Stomach (tissue), 9 donors: ENCODE results near the gene PHLDB3. TPM values are rescaled to one million over a fixed set of nuclear protein-coding genes. Genes with fewer than 3 reads are reported as not detected.
"Not testable (repeated sequence)": the region's sequence is repeated elsewhere in the genome, so short reads cannot be mapped to it uniquely, and the experiment has no call there.

Experiments used
- DNase-seq, 2 donors: peaks; one replicate each; pipeline versions ENCODE4 v3.0.0 to v3.0.0-alpha.2; 2013 to 2019
- H3K27ac ChIP-seq, 5 donors: fragments of 200-600 bp in 4 of 5; sonication (generic) in 4 of 5; one replicate each; pipeline ENCODE4 v1.5.1; 2013 to 2019; ENCODE audit warnings: mild to moderate bottlenecking in 1 of 5, moderate library complexity in 1 of 5
- H3K27me3 ChIP-seq, 3 donors: fragments of 200-600 bp; sonication (generic); one replicate each; pipeline ENCODE4 v1.5.1; 2017 to 2019; ENCODE audit warnings: mixed run types in 1 of 3
- H3K36me3 ChIP-seq, 4 donors: fragments of 200-600 bp; sonication (generic); 1 replicate in 3 of 4; 2 replicates in 1 of 4; pipeline ENCODE4 v1.5.1; 2016 to 2019
- H3K4me1 ChIP-seq, 4 donors: fragments of 200-600 bp; sonication (generic); one replicate each; pipeline ENCODE4 v1.5.1; 2016 to 2019
- H3K4me3 ChIP-seq, 4 donors: fragments of 200-600 bp; sonication (generic) in 3 of 4; one replicate each; pipeline ENCODE4 v1.5.1; 2016 to 2019; ENCODE audit warnings: mild to moderate bottlenecking in 1 of 4
- H3K9me3 ChIP-seq, 4 donors: fragments of 200-600 bp; sonication (generic); one replicate each; pipeline ENCODE4 v1.5.1; 2016 to 2019
- EP300 ChIP-seq: sonication (generic); formaldehyde crosslinking; IDR thresholded peaks from one replicate; pipeline ENCODE4 v1.6.1; 2017; ENCODE audit warnings: antibody characterized with exemption
- POLR2A ChIP-seq, 4 donors: fragments of 450-650 bp; IDR thresholded peaks; one replicate each; pipeline ENCODE4 v1.6.1; 2016; ENCODE audit warnings: antibody characterized with exemption in 4 of 4, control low read depth in 2 of 4, mild to moderate bottlenecking in 1 of 4, moderate library complexity in 1 of 4
- POLR2AphosphoS5 ChIP-seq, 3 donors: sonication (generic); formaldehyde crosslinking; IDR thresholded peaks; one replicate each; pipeline ENCODE4 v1.6.1; 2016; ENCODE audit warnings: antibody characterized with exemption in 3 of 3
- WGBS, 5 donors: extraction: QIAGEN DNeasy Blood & Tissue Kit in 3 of 5; methylation state at CpG; one replicate each; pipeline versions ENCODE4 v1.1.5 to v1.1.7; 2013 to 2018; 5-methylcytosine and 5-hydroxymethylcytosine counted together
- intact Hi-C: fragments of 100-400 bp; cut with DNase I; formaldehyde crosslinking; loops from one replicate; pipeline ENCODE4 v1.15.1; 2023; ENCODE audit warnings: low total_unique reads
- polyA plus RNA-seq, 3 donors: library from polyadenylated mRNA; stranded (reverse); fragments of 200-250 nt; gene quantifications; one replicate each; pipeline ENCODE4 v1.2.3, GENCODE V29; 2013
- total RNA-seq, 5 donors: library from RNA; depleted of rRNA; stranded (reverse); fragments of >200 nt; gene quantifications; one replicate each; pipeline versions ENCODE4 v1.1.0 to v1.2.3, GENCODE V29; 2014 to 2016
- TF ChIP-seq, protein P1 (sequence below), 7 experiments: fragments of 450-650 bp in 4 of 7; fragments of 200-600 bp in 3 of 7; sonication (generic) in 3 of 7; IDR thresholded peaks; one replicate each; pipeline ENCODE4 v1.5.1; 2016 to 2019; ENCODE audit warnings: antibody characterized with exemption in 7 of 7, control low read depth in 2 of 7, mild to moderate bottlenecking in 1 of 7
- donor health status: healthy with polysubstance abuse.
- donor health status: Bipolar disorder and iron deficiency.
- donor health status: healthy.

Gene PHLDB3
- total and polyA plus RNA-seq, 8 donors = 2.0 to 55.3 (median 9.5) TPM; not detected in 1

DNA sequence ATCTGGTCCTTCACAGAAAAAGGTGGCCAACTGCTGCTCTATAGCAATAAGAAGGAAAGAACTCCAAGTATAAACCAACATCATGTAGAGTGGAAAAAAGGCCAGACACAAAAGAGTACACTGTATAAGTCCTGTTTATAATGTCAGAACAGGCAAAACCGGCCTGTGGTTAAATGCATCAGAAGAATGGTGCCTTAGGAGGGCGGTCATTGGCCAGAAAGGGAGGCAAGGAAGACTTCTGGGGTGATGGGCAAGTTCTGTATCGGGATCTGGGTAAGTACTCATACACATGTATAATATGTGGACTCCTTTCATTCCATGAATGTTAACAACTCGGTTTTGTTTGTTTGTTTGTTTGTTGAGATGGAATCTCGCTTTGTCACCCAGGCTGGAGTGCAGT lies 18.4 kb upstream of the PHLDB3 start:
- intact Hi-C loops = loop anchor here (5.0 kb wide), 1 partner anchor 76 kb away; no protein-coding TSS in a partner anchor
- Histone ChIP-seq H3K4me1 (peaks cover 17 to 59% (median 34%) of the 10 kb centered on the region in 4 donors), H3K27ac (no peak overlapping the region), H3K27me3 (no peaks in the 10 kb centered on the region), H3K36me3 (peaks cover 0 to 12% (median 9%) of the 10 kb centered on the region in 4 donors), H3K4me3 (no peak overlapping the region), H3K9me3 (no peaks in the 10 kb centered on the region)
- 64 to 80% (median 74%) methylated on average over 5 of the region's 5 CpGs for WGBS, 5 donors
- DNase-seq = no peak
- no peak for TF ChIP-seq EP300
- no peak for TF ChIP-seq POLR2A (IDR thresholded peaks at IDR 0.05)
- TF ChIP-seq, protein P1, sequence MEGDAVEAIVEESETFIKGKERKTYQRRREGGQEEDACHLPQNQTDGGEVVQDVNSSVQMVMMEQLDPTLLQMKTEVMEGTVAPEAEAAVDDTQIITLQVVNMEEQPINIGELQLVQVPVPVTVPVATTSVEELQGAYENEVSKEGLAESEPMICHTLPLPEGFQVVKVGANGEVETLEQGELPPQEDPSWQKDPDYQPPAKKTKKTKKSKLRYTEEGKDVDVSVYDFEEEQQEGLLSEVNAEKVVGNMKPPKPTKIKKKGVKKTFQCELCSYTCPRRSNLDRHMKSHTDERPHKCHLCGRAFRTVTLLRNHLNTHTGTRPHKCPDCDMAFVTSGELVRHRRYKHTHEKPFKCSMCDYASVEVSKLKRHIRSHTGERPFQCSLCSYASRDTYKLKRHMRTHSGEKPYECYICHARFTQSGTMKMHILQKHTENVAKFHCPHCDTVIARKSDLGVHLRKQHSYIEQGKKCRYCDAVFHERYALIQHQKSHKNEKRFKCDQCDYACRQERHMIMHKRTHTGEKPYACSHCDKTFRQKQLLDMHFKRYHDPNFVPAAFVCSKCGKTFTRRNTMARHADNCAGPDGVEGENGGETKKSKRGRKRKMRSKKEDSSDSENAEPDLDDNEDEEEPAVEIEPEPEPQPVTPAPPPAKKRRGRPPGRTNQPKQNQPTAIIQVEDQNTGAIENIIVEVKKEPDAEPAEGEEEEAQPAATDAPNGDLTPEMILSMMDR (IDR thresholded peaks at IDR 0.05) = no peak
- no peak for TF ChIP-seq POLR2AphosphoS5 (IDR thresholded peaks at IDR 0.05)

DNA sequence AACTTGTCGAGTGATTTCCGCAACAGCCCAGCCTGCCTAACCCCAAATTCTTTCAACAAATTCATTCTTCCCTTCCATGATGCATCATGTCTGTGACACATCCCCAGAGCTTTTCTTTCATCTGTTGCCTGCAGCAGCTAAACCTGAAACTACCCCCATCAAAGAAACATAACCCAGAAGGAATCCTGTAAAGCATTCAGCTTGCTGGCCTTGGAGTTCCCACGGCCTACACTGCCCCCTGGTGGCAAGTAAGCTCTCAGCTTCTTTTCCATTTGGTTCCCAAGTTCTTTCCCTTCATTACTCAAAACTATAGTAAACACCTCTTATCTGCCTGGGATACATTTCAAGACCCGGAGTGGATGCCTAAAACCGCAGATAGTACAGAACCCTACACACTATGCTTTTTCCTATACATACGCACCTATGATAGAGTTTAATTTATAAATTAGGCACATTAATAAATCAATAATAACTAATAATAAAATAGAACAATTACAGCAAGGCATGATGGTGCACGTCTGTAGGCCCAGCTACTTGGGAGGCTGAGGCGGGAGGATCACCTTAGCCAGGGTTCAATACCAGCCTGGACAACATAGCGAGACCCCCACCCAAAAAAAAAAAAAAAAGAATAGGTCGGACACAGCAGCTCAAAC lies 15.0 kb upstream of the PHLDB3 start:
- H3K36me3 ChIP-seq = peaks cover 4 to 27% (median 17%) of the 10 kb centered on the region in 4 donors
- no peaks in the 10 kb centered on the region for H3K27me3 ChIP-seq
- intact Hi-C loops = loop anchor here (5.0 kb wide), 1 partner anchor 72 kb away; no protein-coding TSS in a partner anchor
- peaks cover 2 to 38% (median 11%) of the 10 kb centered on the region in 4 donors for H3K4me1 ChIP-seq
- no peaks in the 10 kb centered on the region for H3K9me3 ChIP-seq
- WGBS, 5 donors = 37 to 48% (median 41%) methylated on average over 10 of the region's 10 CpGs
- H3K27ac ChIP-seq = no peak overlapping the region
- peak; percentile 84 to 94 for DNase-seq
- no peak overlapping the region for H3K4me3 ChIP-seq
- TF ChIP-seq POLR2AphosphoS5 (IDR thresholded peaks at IDR 0.05) = peak in 1 of 3 donors; percentile 72
- TF ChIP-seq POLR2A (IDR thresholded peaks at IDR 0.05) = no peak
- TF ChIP-seq, protein P1 (IDR thresholded peaks at IDR 0.05) = peak in 5 of 7 experiments; percentile 78 to 93 (median 90)
- TF ChIP-seq EP300 = no peak

DNA sequence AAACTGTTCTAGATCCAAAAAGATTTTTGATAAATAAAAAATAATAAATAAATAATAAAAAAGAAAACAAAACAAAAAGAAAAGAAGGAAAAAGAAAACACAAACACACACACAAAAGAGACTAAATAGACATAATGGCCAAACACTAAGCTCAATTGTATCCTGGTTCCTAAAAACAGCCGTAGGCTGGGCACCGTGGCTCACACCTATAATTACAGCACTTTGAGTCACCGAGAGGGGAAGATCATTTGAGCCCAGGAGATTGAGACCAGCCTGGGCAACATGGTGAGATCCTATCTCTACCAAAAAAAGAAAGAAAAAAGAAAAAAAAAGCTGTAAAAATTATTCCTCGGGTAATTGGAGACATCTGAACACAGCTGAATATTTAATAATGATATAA lies 13.5 kb upstream of the PHLDB3 start:
- Histone ChIP-seq H3K4me3 (no peak overlapping the region), H3K36me3 (peaks cover 4 to 31% (median 21%) of the 10 kb centered on the region in 4 donors), H3K4me1 (peaks cover 0 to 24% (median 4%) of the 10 kb centered on the region in 4 donors), H3K9me3 (no peaks in the 10 kb centered on the region), H3K27ac (no peak overlapping the region), H3K27me3 (no peaks in the 10 kb centered on the region)
- TF ChIP-seq POLR2AphosphoS5 (IDR thresholded peaks at IDR 0.05) (no peak), POLR2A (IDR thresholded peaks at IDR 0.05) (no peak), EP300 (no peak)
- TF ChIP-seq, protein P1 (IDR thresholded peaks at IDR 0.05) = no peak
- DNase-seq = no peak
- intact Hi-C loops = no loop called here
- 72 to 83% (median 76%) methylated on average over 4 of the region's 4 CpGs for WGBS, 5 donors

DNA sequence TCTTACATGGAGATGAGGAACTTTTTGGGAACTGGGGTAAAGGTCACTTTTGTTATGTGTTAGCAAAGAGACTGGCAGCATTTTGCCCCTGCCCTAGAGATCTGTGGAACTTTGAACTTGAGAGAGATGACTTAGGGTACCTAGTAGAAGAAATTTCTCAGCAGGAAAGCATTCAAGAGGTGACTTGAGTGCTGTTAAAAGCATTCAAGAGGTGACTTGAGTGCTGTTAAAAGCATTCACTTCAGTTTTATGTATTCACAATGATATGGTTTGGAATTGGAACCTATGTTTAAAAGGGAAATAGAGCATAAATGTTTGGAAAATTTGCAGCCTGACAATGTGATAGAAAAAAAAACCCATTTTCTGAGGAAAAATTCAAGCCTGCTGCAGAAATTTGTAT lies 7.9 kb upstream of the PHLDB3 start:
- H3K36me3 ChIP-seq = peaks cover 20 to 67% (median 48%) of the 10 kb centered on the region in 4 donors
- DNase-seq, H3K27ac ChIP-seq, H3K27me3 ChIP-seq, H3K4me1 ChIP-seq, H3K4me3 ChIP-seq, H3K9me3 ChIP-seq, intact Hi-C loops: not testable (repeated sequence)

DNA sequence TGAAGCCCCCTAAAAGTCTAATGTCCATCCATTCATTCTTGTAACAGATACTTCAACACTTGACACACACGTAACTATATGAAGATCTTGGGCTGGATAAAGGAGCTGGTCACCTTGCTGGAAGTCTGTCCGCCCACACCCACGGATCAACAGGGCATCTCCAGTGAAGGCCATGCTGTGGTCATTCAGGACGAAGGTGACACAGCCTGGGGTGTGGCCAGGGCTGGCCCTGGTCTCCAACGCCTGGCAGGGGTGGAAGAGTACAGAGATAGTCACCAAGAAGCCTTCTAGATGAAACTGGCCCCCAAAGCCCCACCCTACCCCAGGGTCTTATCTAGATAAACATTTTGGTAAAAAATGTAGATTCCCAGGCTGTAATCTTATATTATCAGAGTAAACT lies 6.8 kb upstream of the PHLDB3 start:
- TF ChIP-seq EP300 (no peak), POLR2A (IDR thresholded peaks at IDR 0.05) (no peak), POLR2AphosphoS5 (IDR thresholded peaks at IDR 0.05) (no peak)
- TF ChIP-seq, protein P1 (IDR thresholded peaks at IDR 0.05) = no peak
- WGBS, 5 donors = 89 to 95% (median 92%) methylated on average over 5 of the region's 5 CpGs
- H3K9me3 ChIP-seq = no peaks in the 10 kb centered on the region
- H3K36me3 ChIP-seq = peaks cover 20 to 64% (median 53%) of the 10 kb centered on the region in 4 donors
- H3K27ac ChIP-seq = no peak overlapping the region
- peaks cover 0 to 7% (median 0%) of the 10 kb centered on the region in 4 donors for H3K4me1 ChIP-seq
- no peak overlapping the region for H3K4me3 ChIP-seq
- intact Hi-C loops = no loop called here
- H3K27me3 ChIP-seq = no peaks in the 10 kb centered on the region
- no peak for DNase-seq
